ENCODE results near the gene MYO15A.
A peak's percentile ranks its signal among the peaks of the same experiment; 100 is the strongest.

Gene MYO15A

GRCh38 chr17:18124345-18125126 is 16.0 kb downstream of the MYO15A start:
- TF ChIP-seq GATA1 (IDR thresholded peaks at IDR 0.05; ENCODE audit: low read depth, low read length) (no peak), POLR2A (IDR thresholded peaks at IDR 0.05; ENCODE audit: low read length) (no peak)
- no peak for DNase-seq

- DNase-seq, result no peak
- no peak for TF ChIP-seq GATA1 (IDR thresholded peaks at IDR 0.05; ENCODE audit: low read depth, low read length)
- no peak for TF ChIP-seq POLR2A (IDR thresholded peaks at IDR 0.05; ENCODE audit: low read length)
Measured at GRCh38 chr17:18129041-18129502, 20.5 kb downstream of the MYO15A start.

GRCh38 chr17:18132711-18133110 is 24.2 kb downstream of the MYO15A start:
- TF ChIP-seq POLR2A (IDR thresholded peaks at IDR 0.05; ENCODE audit: low read length) (no peak), GATA1 (IDR thresholded peaks at IDR 0.05; ENCODE audit: low read depth, low read length) (no peak)

GRCh38 chr17:18136357-18136756 is 27.8 kb downstream of the MYO15A start:
- no peak for TF ChIP-seq GATA1 (IDR thresholded peaks at IDR 0.05; ENCODE audit: low read depth, low read length)
- TF ChIP-seq POLR2A (IDR thresholded peaks at IDR 0.05; ENCODE audit: low read length), result no peak
- no peak for DNase-seq

More at GRCh38 chr17:18132711-18133110, 24.2 kb downstream of the MYO15A start:
- DNase-seq, result no peak

- no peak for DNase-seq
- no peak for TF ChIP-seq POLR2A (IDR thresholded peaks at IDR 0.05; ENCODE audit: low read length)
- no peak for TF ChIP-seq GATA1 (IDR thresholded peaks at IDR 0.05; ENCODE audit: low read depth, low read length)
Measured at GRCh38 chr17:18138065-18138749, 29.7 kb downstream of the MYO15A start.

- DNase-seq, result no peak
- TF ChIP-seq POLR2A (IDR thresholded peaks at IDR 0.05; ENCODE audit: low read length), result no peak
- TF ChIP-seq GATA1 (IDR thresholded peaks at IDR 0.05; ENCODE audit: low read depth, low read length), result no peak
Measured at GRCh38 chr17:18139092-18139491, 30.5 kb downstream of the MYO15A start.

GRCh38 chr17:18139498-18139897 is 30.9 kb downstream of the MYO15A start:
- TF ChIP-seq POLR2A (IDR thresholded peaks at IDR 0.05; ENCODE audit: low read length), result no peak
- no peak for TF ChIP-seq GATA1 (IDR thresholded peaks at IDR 0.05; ENCODE audit: low read depth, low read length)
- no peak for DNase-seq

GRCh38 chr17:18139949-18140348 is 31.4 kb downstream of the MYO15A start:
- DNase-seq, result peak; percentile 23 to 33
- TF ChIP-seq POLR2A (IDR thresholded peaks at IDR 0.05; ENCODE audit: low read length) (no peak), GATA1 (IDR thresholded peaks at IDR 0.05; ENCODE audit: low read depth, low read length) (no peak)

GRCh38 chr17:18140648-18141047 is 32.1 kb downstream of the MYO15A start:
- no peak for DNase-seq
- TF ChIP-seq GATA1 (IDR thresholded peaks at IDR 0.05; ENCODE audit: low read depth, low read length), result no peak
- no peak for TF ChIP-seq POLR2A (IDR thresholded peaks at IDR 0.05; ENCODE audit: low read length)

GRCh38 chr17:18141210-18141803 is 32.8 kb downstream of the MYO15A start:
- DNase-seq, result peak; percentile 54 to 75
- TF ChIP-seq POLR2A (IDR thresholded peaks at IDR 0.05; ENCODE audit: low read length) (no peak), GATA1 (IDR thresholded peaks at IDR 0.05; ENCODE audit: low read depth, low read length) (no peak)

- no peak for DNase-seq
- TF ChIP-seq GATA1 (IDR thresholded peaks at IDR 0.05; ENCODE audit: low read depth, low read length) (no peak), POLR2A (IDR thresholded peaks at IDR 0.05; ENCODE audit: low read length) (no peak)
Measured at GRCh38 chr17:18142417-18142816, 33.9 kb downstream of the MYO15A start.

- DNase-seq, result peak; percentile 35 to 41
- TF ChIP-seq POLR2A (IDR thresholded peaks at IDR 0.05; ENCODE audit: low read length) (no peak), GATA1 (IDR thresholded peaks at IDR 0.05; ENCODE audit: low read depth, low read length) (no peak)
Measured at GRCh38 chr17:18143044-18143936, 34.7 kb downstream of the MYO15A start.

GRCh38 chr17:18144261-18144660 is 35.7 kb downstream of the MYO15A start:
- no peak for DNase-seq
- TF ChIP-seq POLR2A (IDR thresholded peaks at IDR 0.05; ENCODE audit: low read length) (no peak), GATA1 (IDR thresholded peaks at IDR 0.05; ENCODE audit: low read depth, low read length) (no peak)

All from erythroblast (primary cell).